Neuronal stem cell (in vitro differentiated cells): ENCODE measurements around the gene PEMT.

Experiments used
- DNase-seq: peaks from one replicate; pipeline ENCODE4 v3.0.0-alpha.2; 2013; ENCODE audit warnings: low spot score
- H2AFZ ChIP-seq: one replicate; pipeline ENCODE4 v1.6.1; 2013; ENCODE audit warnings: mild to moderate bottlenecking, low read length, inconsistent platforms
- H2AK5ac ChIP-seq: 2 replicates; pipeline ENCODE4 v1.6.1; 2013; ENCODE audit warnings: low read depth, mild to moderate bottlenecking, inconsistent platforms, low read length, moderate library complexity, mixed read lengths
- H2BK120ac ChIP-seq: 2 replicates; pipeline ENCODE4 v1.6.1; 2013; ENCODE audit warnings: low read depth, mild to moderate bottlenecking, inconsistent platforms, low read length, moderate library complexity, mixed read lengths
- H2BK12ac ChIP-seq: one replicate; pipeline ENCODE4 v1.6.1; 2013; ENCODE audit warnings: low read length, inconsistent platforms
- H2BK15ac ChIP-seq: 2 replicates; pipeline ENCODE4 v1.6.1; 2013; ENCODE audit warnings: mild to moderate bottlenecking, low read length, inconsistent platforms, mixed read lengths
- H2BK5ac ChIP-seq: one replicate; pipeline ENCODE4 v1.6.1; 2013; ENCODE audit warnings: inconsistent platforms, mild to moderate bottlenecking, low read length, moderate library complexity
- H3K14ac ChIP-seq: one replicate; pipeline ENCODE4 v1.6.1; 2013; ENCODE audit warnings: low read length, inconsistent platforms
- H3K18ac ChIP-seq: 2 replicates; pipeline ENCODE4 v1.6.1; 2013; ENCODE audit warnings: low read length, inconsistent platforms
- H3K23ac ChIP-seq: 2 replicates; pipeline ENCODE4 v1.6.1; 2013; ENCODE audit warnings: low read depth, mild to moderate bottlenecking, mixed read lengths, low read length, inconsistent platforms; ENCODE audit not compliant: poor library complexity
- H3K27ac ChIP-seq: replicated peaks from 3 replicates; pipeline ENCODE4 v1.5.1; 2013; ENCODE audit warnings: low read length, inconsistent platforms
- H3K27me3 ChIP-seq, 3 experiments: 2 replicates each; pipeline ENCODE4 v1.6.1; 2013; ENCODE audit warnings: low read length in 3 of 3, mild to moderate bottlenecking in 2 of 3, inconsistent platforms in 1 of 3, low read depth in 1 of 3, mixed read lengths in 1 of 3, moderate library complexity in 1 of 3; ENCODE audit not compliant: control insufficient read depth in 3 of 3, insufficient read depth in 3 of 3
- H3K36me3 ChIP-seq, 2 donors: replicated peaks in 1 of 2; 2 replicates each; pipeline ENCODE4 v1.6.1; 2013; ENCODE audit warnings: low read length in 2 of 2; ENCODE audit not compliant: control insufficient read depth in 2 of 2, insufficient read depth in 2 of 2
- H3K4ac ChIP-seq: 2 replicates; pipeline ENCODE4 v1.6.1; 2013; ENCODE audit warnings: inconsistent platforms, mild to moderate bottlenecking, low read length, moderate library complexity
- H3K4me1 ChIP-seq, 2 donors: 1 replicate in 1 of 2; 2 replicates in 1 of 2; pipeline ENCODE4 v1.6.1; 2013; ENCODE audit warnings: low read length in 2 of 2, low read depth in 1 of 2; ENCODE audit not compliant: control insufficient read depth in 2 of 2, insufficient read depth in 1 of 2
- H3K4me2 ChIP-seq: one replicate; pipeline ENCODE4 v1.6.1; 2013; ENCODE audit warnings: mild to moderate bottlenecking, low read length, inconsistent platforms; ENCODE audit not compliant: insufficient read depth, poor library complexity, severe bottlenecking
- H3K4me3 ChIP-seq, 2 donors: 2 replicates each; pipeline ENCODE4 v1.5.1; 2013; ENCODE audit warnings: low read length in 2 of 2, mild to moderate bottlenecking in 2 of 2, inconsistent platforms in 1 of 2, moderate library complexity in 1 of 2
- H3K79me1 ChIP-seq: one replicate; pipeline ENCODE4 v1.6.1; 2013; ENCODE audit warnings: low read depth, mild to moderate bottlenecking, inconsistent platforms, low read length, moderate library complexity
- H3K9ac ChIP-seq: one replicate; pipeline ENCODE4 v1.6.1; 2013; ENCODE audit warnings: mild to moderate bottlenecking, low read depth, low read length, inconsistent platforms; ENCODE audit not compliant: poor library complexity
- H3K9me3 ChIP-seq, 2 donors: replicated peaks in 1 of 2; 2 replicates each; pipeline versions ENCODE3 to v1.6.1; 2013; ENCODE audit warnings: low read length in 2 of 2, mild to moderate bottlenecking in 2 of 2, inconsistent platforms in 1 of 2, low read depth in 1 of 2, mixed read lengths in 1 of 2, moderate library complexity in 1 of 2; ENCODE audit not compliant: control insufficient read depth in 2 of 2, insufficient read depth in 1 of 2
- H4K8ac ChIP-seq: one replicate; pipeline ENCODE4 v1.6.1; 2013; ENCODE audit warnings: low read depth, mild to moderate bottlenecking, inconsistent platforms, low read length, moderate library complexity
- H4K91ac ChIP-seq: one replicate; pipeline ENCODE4 v1.6.1; 2013; ENCODE audit warnings: low read length, low read depth, mild to moderate bottlenecking, inconsistent platforms; ENCODE audit not compliant: poor library complexity
- WGBS, 2 donors: extraction: QIAGEN DNeasy Blood & Tissue Kit; methylation state at CpG; one replicate each; pipeline ENCODE4 v1.1.7; 2013; ENCODE audit warnings: missing lambda C conversion rate in 2 of 2, mixed read lengths in 1 of 2; ENCODE audit not compliant: insufficient read length in 2 of 2, insufficient replicate concordance in 1 of 2; ENCODE audit errors: extremely low coverage in 2 of 2; 5-methylcytosine and 5-hydroxymethylcytosine counted together

The PEMT gene

GRCh38 chr17:17525311-17525710 lies 66.2 kb downstream of the PEMT start:
- Histone ChIP-seq H2BK120ac (no peak overlapping the region), H3K4me2 (no peak overlapping the region), H3K4me3 (no peak overlapping the region), H3K18ac (peak overlapping the region; percentile 71), H3K14ac (no peak overlapping the region), H4K91ac (no peak overlapping the region), H3K9me3 (peaks cover 3 to 7% of the 10 kb centered on the region in 2 donors), H2BK5ac (peak overlapping the region; percentile 75), H3K9ac (no peak overlapping the region), H2BK12ac (no peak overlapping the region), H3K23ac (no peak overlapping the region), H3K79me1 (peaks cover 3% of the 10 kb centered on the region), H2AFZ (no peak overlapping the region), H3K4me1 (peaks cover 3 to 5% of the 10 kb centered on the region in 2 donors), H3K27ac (no peak overlapping the region), H2BK15ac (no peak overlapping the region), H4K8ac (no peak overlapping the region), H3K4ac (no peak overlapping the region), H2AK5ac (no peak overlapping the region), H3K27me3 (no peaks in the 10 kb centered on the region), H3K36me3 (no peaks in the 10 kb centered on the region)
- DNase-seq, result no peak
- WGBS, 2 donors, result no CpG with 5 or more reads among the region's 15 CpGs

GRCh38 chr17:17523731-17524490 lies 67.6 kb downstream of the PEMT start:
- Histone ChIP-seq H3K4me1 (peaks cover 3 to 5% of the 10 kb centered on the region in 2 donors), H2AFZ (no peak overlapping the region), H3K9me3 (peaks cover 3 to 7% of the 10 kb centered on the region in 2 donors), H3K36me3 (no peaks in the 10 kb centered on the region), H3K79me1 (peaks cover 3% of the 10 kb centered on the region), H3K27ac (no peak overlapping the region), H3K14ac (peak overlapping the region; percentile 56), H2BK15ac (peak overlapping the region; percentile 11), H3K4ac (no peak overlapping the region), H3K23ac (no peak overlapping the region), H2AK5ac (peak overlapping the region; percentile 46), H3K9ac (no peak overlapping the region), H2BK120ac (no peak overlapping the region), H3K18ac (peak overlapping the region; percentile 48), H4K8ac (no peak overlapping the region), H2BK5ac (no peak overlapping the region), H3K4me2 (no peak overlapping the region), H3K4me3 (no peak overlapping the region), H3K27me3 (no peaks in the 10 kb centered on the region), H2BK12ac (no peak overlapping the region), H4K91ac (no peak overlapping the region)
- no peak for DNase-seq
- no CpG with 5 or more reads among the region's 19 CpGs for WGBS, 2 donors

- Histone ChIP-seq H2BK5ac (no peak overlapping the region), H2AK5ac (no peak overlapping the region), H4K91ac (no peak overlapping the region), H3K14ac (peak overlapping the region; percentile 56), H2BK12ac (no peak overlapping the region), H3K27ac (no peak overlapping the region), H3K23ac (no peak overlapping the region), H3K9ac (peak overlapping the region; percentile 37), H2BK15ac (no peak overlapping the region), H2AFZ (no peak overlapping the region), H3K9me3 (peaks cover 3 to 7% of the 10 kb centered on the region in 2 donors), H3K27me3 (no peaks in the 10 kb centered on the region), H3K4me2 (no peak overlapping the region), H2BK120ac (no peak overlapping the region), H3K18ac (peak overlapping the region; percentile 80), H3K4me3 (no peak overlapping the region), H3K79me1 (peaks cover 3% of the 10 kb centered on the region), H4K8ac (no peak overlapping the region), H3K4me1 (peaks cover 3 to 7% of the 10 kb centered on the region in 2 donors), H3K4ac (no peak overlapping the region), H3K36me3 (no peaks in the 10 kb centered on the region)
- no CpG with 5 or more reads among the region's 14 CpGs for WGBS, 2 donors
- DNase-seq, result no peak
Measured at GRCh38 chr17:17523001-17523730, 68.3 kb downstream of the PEMT start.

- no peak overlapping the region for H4K91ac ChIP-seq
- H3K23ac ChIP-seq, result peak overlapping the region; percentile 37
- WGBS, 2 donors, result no CpG with 5 or more reads among the region's 22 CpGs
- no peak for DNase-seq
- H2BK12ac ChIP-seq, result peak overlapping the region; percentile 92
- H3K4me3 ChIP-seq, result no peak overlapping the region
- peak overlapping the region; percentile 33 for H3K18ac ChIP-seq
- H3K9ac ChIP-seq, result peak overlapping the region; percentile 80
- peak overlapping the region; percentile 82 for H2BK5ac ChIP-seq
- H2AK5ac ChIP-seq, result peak overlapping the region; percentile 47
- no peak overlapping the region for H2BK120ac ChIP-seq
- H2AFZ ChIP-seq, result no peak overlapping the region
- peaks cover 3% of the 10 kb centered on the region for H3K79me1 ChIP-seq
- no peak overlapping the region for H3K27ac ChIP-seq
- no peak overlapping the region for H2BK15ac ChIP-seq
- peak overlapping the region; percentile 44 for H3K14ac ChIP-seq
- H3K9me3 ChIP-seq, result peaks cover 3 to 7% of the 10 kb centered on the region in 2 donors
- no peak overlapping the region for H3K4me2 ChIP-seq
- H4K8ac ChIP-seq, result no peak overlapping the region
- H3K4me1 ChIP-seq, result peaks cover 5 to 7% of the 10 kb centered on the region in 2 donors
- H3K4ac ChIP-seq, result peak overlapping the region; percentile 56
- no peaks in the 10 kb centered on the region for H3K27me3 ChIP-seq
- no peaks in the 10 kb centered on the region for H3K36me3 ChIP-seq
Measured at GRCh38 chr17:17520599-17521232, 70.8 kb downstream of the PEMT start.
